Gastroesophageal sphincter (tissue), 4 donors: ENCODE results near the gene ARID1B. TPM values are rescaled to one million over a fixed set of nuclear protein-coding genes. Genes with fewer than 3 reads are reported as not detected.
A peak's percentile ranks its signal among the peaks of the same experiment; 100 is the strongest.

ENCODE experiments used
- ATAC-seq: fragments of 150-250 bp; one replicate; pipeline ENCODE4 v1.9.1; 2016; ENCODE audit warnings: mild to moderate bottlenecking, moderate library complexity
- H3K27ac ChIP-seq, 4 donors: fragments of 200-600 bp; sonication (generic) in 3 of 4; 1 replicate in 3 of 4; 2 replicates in 1 of 4; pipeline ENCODE4 v1.5.1; 2016 to 2019
- H3K27me3 ChIP-seq: fragments of 200-600 bp; sonication (generic); one replicate; pipeline ENCODE4 v1.5.1; 2019
- H3K36me3 ChIP-seq, 2 donors: fragments of 200-600 bp; sonication (generic); one replicate each; pipeline ENCODE4 v1.5.1; 2019; ENCODE audit warnings: control low read depth in 1 of 2
- H3K4me1 ChIP-seq, 3 donors: fragments of 200-600 bp; sonication (generic); 1 replicate in 2 of 3; 2 replicates in 1 of 3; pipeline ENCODE4 v1.5.1; 2016 to 2019; ENCODE audit warnings: control low read depth in 2 of 3
- H3K4me3 ChIP-seq, 2 donors: fragments of 200-600 bp; sonication (generic); one replicate each; pipeline ENCODE4 v1.5.1; 2019; ENCODE audit warnings: mild to moderate bottlenecking in 1 of 2, moderate library complexity in 1 of 2
- H3K9me3 ChIP-seq, 3 donors: fragments of 200-600 bp; sonication (generic); one replicate each; pipeline ENCODE4 v1.5.1; 2017 to 2019; ENCODE audit warnings: control low read depth in 2 of 3
- EP300 ChIP-seq: sonication (generic); formaldehyde crosslinking; IDR thresholded peaks from one replicate; pipeline ENCODE4 v1.6.1; 2017; ENCODE audit warnings: antibody characterized with exemption, mild to moderate bottlenecking
- POLR2A ChIP-seq, 2 donors: fragments of 450-650 bp; IDR thresholded peaks; one replicate each; pipeline ENCODE4 v1.6.1; 2017; ENCODE audit warnings: antibody characterized with exemption in 2 of 2, mild to moderate bottlenecking in 2 of 2, moderate library complexity in 1 of 2
- POLR2AphosphoS5 ChIP-seq: sonication (generic); formaldehyde crosslinking; IDR thresholded peaks from one replicate; pipeline ENCODE4 v1.6.1; 2017; ENCODE audit warnings: antibody characterized with exemption
- WGBS, 2 donors: methylation state at CpG; one replicate each; pipeline ENCODE4 v1.1.5; 2018; ENCODE audit warnings: low coverage in 1 of 2; 5-methylcytosine and 5-hydroxymethylcytosine counted together
- total RNA-seq, 4 donors: library from RNA; depleted of rRNA; stranded (reverse); fragments of >200 nt; gene quantifications; one replicate each; pipeline ENCODE4 v1.1.0, GENCODE V29; 2016
- TF ChIP-seq, protein P1 (sequence below), 4 experiments: fragments of 200-600 bp in 2 of 4; fragments of 450-650 bp in 2 of 4; sonication (generic) in 1 of 4; IDR thresholded peaks; one replicate each; pipeline ENCODE4 v1.5.1; 2017 to 2019; ENCODE audit warnings: antibody characterized with exemption in 4 of 4, mild to moderate bottlenecking in 2 of 4, moderate library complexity in 2 of 4

The ARID1B gene
- total RNA-seq, 4 donors from 2014 or later, result 40.0 to 106 (median 79.7) TPM

DNA sequence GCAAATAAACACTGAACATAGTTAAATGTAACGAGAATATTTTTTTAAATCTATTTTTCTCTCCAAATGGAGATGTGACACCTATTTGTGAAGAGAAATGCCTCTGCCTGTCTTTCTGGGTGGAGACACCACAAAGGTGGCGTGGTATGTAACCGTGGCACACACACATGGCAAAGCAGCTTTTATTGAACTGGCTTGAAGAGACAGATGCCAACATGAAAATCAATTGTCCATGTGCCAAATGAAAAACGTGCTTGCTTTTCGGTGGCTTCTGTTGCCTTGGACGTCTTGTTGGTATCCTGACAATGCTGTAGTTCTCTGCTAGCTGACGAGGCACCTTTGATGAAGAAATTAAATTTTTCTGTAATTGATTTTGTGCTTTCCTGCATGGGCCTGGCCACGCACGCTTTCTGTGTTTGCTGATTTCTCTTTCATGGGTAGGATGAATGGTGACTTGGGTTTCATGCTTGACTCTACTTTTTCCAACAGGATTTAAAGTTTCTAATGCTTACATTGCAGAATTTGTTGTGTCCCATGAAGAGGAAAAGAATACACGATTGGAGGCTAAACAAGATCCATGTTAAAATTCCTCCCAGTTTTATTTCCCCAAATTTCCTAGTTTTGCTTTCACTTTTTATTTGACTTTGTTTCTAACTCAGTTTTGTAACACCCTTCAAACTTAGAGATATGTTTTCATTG is 343.5 kb downstream of the ARID1B start:
- Histone ChIP-seq H3K27ac (no peak overlapping the region), H3K27me3 (no peaks in the 10 kb centered on the region), H3K36me3 (no peaks in the 10 kb centered on the region), H3K9me3 (no peaks in the 10 kb centered on the region), H3K4me3 (no peak overlapping the region), H3K4me1 (peaks cover 0 to 43% (median 5%) of the 10 kb centered on the region in 3 donors)
- 81 to 82% methylated on average over 6 to 10 of the region's 10 CpGs for WGBS, 2 donors
- TF ChIP-seq, protein P1, sequence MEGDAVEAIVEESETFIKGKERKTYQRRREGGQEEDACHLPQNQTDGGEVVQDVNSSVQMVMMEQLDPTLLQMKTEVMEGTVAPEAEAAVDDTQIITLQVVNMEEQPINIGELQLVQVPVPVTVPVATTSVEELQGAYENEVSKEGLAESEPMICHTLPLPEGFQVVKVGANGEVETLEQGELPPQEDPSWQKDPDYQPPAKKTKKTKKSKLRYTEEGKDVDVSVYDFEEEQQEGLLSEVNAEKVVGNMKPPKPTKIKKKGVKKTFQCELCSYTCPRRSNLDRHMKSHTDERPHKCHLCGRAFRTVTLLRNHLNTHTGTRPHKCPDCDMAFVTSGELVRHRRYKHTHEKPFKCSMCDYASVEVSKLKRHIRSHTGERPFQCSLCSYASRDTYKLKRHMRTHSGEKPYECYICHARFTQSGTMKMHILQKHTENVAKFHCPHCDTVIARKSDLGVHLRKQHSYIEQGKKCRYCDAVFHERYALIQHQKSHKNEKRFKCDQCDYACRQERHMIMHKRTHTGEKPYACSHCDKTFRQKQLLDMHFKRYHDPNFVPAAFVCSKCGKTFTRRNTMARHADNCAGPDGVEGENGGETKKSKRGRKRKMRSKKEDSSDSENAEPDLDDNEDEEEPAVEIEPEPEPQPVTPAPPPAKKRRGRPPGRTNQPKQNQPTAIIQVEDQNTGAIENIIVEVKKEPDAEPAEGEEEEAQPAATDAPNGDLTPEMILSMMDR (IDR thresholded peaks at IDR 0.05), result no peak
- TF ChIP-seq POLR2A (IDR thresholded peaks at IDR 0.05), result no peak
- TF ChIP-seq EP300, result no peak
- TF ChIP-seq POLR2AphosphoS5, result no peak
- ATAC-seq, result no peak

- H3K9me3 ChIP-seq, result no peaks in the 10 kb centered on the region
- WGBS, 2 donors, result 68 to 90% methylated on average over 3 to 5 of the region's 6 CpGs
- H3K27me3 ChIP-seq, result no peaks in the 10 kb centered on the region
- no peaks in the 10 kb centered on the region for H3K36me3 ChIP-seq
- H3K27ac ChIP-seq, result no peak overlapping the region
- TF ChIP-seq EP300, result no peak
- TF ChIP-seq POLR2A (IDR thresholded peaks at IDR 0.05), result no peak
- no peak for TF ChIP-seq POLR2AphosphoS5
- TF ChIP-seq, protein P1 (IDR thresholded peaks at IDR 0.05), result no peak
- ATAC-seq, result no peak
- H3K4me1 ChIP-seq, result peaks cover 0 to 43% (median 5%) of the 10 kb centered on the region in 3 donors
- no peak overlapping the region for H3K4me3 ChIP-seq
These were observed 344.7 kb downstream of the ARID1B start for GRCh38 chr6:157121897-157122296.

DNA sequence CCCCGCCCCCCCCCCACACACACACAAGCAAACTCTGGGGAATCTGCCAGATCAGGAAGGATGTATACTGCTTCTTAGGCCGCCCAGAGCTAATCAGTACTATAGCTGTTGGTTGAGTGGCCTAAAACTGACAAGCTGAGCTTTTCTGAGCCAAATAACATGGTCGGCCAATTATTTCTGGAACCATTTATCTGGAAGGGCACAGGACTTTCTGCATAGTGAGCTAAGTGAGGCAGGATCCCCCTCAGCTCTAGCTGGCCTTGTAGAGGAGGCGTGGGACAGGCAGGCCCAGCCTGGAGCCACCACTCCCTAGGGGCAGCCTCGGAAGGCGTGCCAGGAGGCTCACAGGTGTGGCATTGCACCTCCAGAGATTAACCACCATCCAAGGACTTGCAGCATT is 346.1 kb downstream of the ARID1B start:
- Histone ChIP-seq H3K4me1 (peaks cover 0 to 44% (median 5%) of the 10 kb centered on the region in 3 donors), H3K27ac (peak overlapping the region in 2 of 4 donors; percentile 23), H3K9me3 (no peaks in the 10 kb centered on the region), H3K4me3 (no peak overlapping the region), H3K27me3 (no peaks in the 10 kb centered on the region), H3K36me3 (no peaks in the 10 kb centered on the region)
- no peak for ATAC-seq
- 100% methylated on average over 1 to 2 of the region's 6 CpGs for WGBS, 2 donors
- TF ChIP-seq, protein P1 (IDR thresholded peaks at IDR 0.05), result no peak
- no peak for TF ChIP-seq POLR2A (IDR thresholded peaks at IDR 0.05)
- no peak for TF ChIP-seq EP300
- TF ChIP-seq POLR2AphosphoS5, result no peak

DNA sequence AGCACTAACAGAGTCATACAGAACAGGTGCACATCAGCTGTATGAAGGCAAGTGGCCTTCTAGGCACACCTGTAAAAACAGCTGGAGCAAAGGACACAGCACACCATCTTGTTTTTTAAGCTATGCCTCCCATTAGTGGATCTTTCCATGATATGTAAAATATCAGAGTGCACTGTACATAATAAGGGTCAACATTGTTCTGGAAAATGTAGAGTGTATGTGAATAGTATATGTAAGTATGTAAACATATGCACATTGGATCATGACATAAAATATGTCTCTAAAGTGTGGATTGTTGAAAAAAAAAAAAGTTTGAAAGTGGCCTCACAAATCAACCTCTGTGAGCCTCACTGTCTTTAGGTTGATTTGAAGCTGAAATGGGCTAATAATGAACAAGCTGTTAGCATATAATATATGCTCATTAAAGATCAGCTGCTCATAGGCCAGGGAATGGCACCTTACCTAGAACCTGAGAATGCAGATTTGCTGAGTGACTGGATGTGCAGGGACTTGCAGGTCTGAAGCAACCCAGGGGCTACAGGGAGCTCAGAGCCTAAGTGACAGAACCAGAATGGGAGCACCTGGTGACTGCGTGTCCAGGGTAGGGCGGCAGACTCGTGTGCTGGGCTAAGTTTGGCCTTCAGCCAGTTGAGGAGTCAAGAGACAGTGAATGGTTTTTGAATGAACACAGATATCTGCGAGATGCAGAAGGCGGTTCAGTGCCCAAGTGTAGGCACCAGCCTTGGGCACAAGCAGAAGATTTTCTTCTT is 347.5 kb downstream of the ARID1B start:
- no peak for ATAC-seq
- no peak overlapping the region for H3K27ac ChIP-seq
- TF ChIP-seq POLR2AphosphoS5 (no peak), EP300 (no peak), POLR2A (IDR thresholded peaks at IDR 0.05) (no peak)
- TF ChIP-seq, protein P1 (IDR thresholded peaks at IDR 0.05), result no peak
- H3K4me3 ChIP-seq, result no peak overlapping the region
- H3K36me3 ChIP-seq, result no peaks in the 10 kb centered on the region
- peaks cover 0 to 54% (median 5%) of the 10 kb centered on the region in 3 donors for H3K4me1 ChIP-seq
- no peaks in the 10 kb centered on the region for H3K27me3 ChIP-seq
- WGBS, 2 donors, result 85 to 92% methylated on average over 2 to 4 of the region's 5 CpGs
- H3K9me3 ChIP-seq, result no peaks in the 10 kb centered on the region
